LNCAP (cell line): ENCODE results near the gene NCOR2.

Source experiments
- CTCF ChIP-seq: fragments of 450-650 bp; IDR thresholded peaks from 2 replicates; pipeline ENCODE4 v1.5.1; 2017; ENCODE audit warnings: mild to moderate bottlenecking

Gene NCOR2

GRCh38 chr12:124566997-124567672 is at the start of gene NCOR2:
Gene NCOR2, minus strand, starts transcription at chr12:124567612. Its CDS starts 72,361 bp downstream, at chr12:124495251.
- TF ChIP-seq CTCF = no peak

DNA sequence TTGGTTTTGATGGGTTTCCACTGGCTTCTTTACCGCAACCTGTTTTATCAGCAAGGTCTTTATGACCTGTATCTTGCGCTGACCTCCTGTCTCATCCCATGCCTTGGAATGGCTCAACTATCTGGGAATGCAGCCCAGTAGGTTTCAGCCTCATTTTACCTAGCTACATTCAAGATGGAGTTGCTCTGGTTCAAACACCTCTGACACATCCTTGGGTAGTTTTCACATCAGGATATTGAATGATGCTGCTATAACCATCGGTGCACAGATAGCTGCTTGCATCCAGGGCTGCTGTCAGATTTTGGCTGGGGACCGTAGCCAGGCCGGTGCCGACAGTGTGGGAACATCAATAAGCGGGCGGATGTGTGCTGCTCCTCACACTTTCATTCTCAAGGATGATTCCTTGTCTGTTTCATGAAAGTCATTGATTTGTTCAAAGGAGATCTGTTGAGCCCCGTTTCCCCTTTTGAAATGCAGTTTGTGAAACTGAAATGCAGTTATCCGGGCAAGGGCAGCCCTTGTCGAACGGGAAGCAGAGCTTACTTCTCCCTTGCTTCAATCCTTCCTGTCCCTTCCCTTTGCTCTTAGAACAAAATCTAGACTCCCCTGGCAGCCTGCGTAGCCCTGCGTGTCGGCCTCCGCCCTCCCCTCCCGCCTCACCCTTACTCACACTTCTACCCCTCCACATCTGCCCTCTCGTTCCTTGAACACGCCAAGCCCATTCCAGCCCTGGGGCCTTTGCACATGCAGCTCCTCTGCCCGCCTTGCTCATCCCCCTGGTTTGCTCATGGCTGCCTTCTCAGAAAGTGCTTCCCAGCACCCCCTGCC is 49.2 kb upstream of the NCOR2 start:
- TF ChIP-seq CTCF = no peak

GRCh38 chr12:124614512-124615292 is 47.3 kb upstream of the NCOR2 start:
- TF ChIP-seq CTCF = no peak

DNA sequence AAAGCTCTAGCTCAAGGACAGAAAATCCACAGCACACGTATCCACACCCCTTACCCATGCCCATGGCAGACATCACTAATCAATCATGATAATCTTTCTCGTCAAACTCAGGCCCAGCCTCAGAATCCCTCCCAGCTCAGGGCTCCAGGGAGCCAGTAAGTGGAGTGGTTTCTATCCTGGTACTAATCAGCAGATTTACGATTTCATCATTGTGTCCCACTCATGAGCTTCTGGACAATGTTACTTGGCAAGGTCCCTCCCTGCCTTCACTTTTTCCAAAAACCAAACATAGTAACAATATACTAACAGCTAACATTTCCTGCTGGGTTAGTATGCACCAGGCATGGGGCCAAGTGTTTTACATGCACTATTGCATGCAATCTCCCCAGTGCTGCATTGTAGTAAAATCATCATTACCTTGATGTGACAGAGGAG is 45.8 kb upstream of the NCOR2 start:
- no peak for TF ChIP-seq CTCF

DNA sequence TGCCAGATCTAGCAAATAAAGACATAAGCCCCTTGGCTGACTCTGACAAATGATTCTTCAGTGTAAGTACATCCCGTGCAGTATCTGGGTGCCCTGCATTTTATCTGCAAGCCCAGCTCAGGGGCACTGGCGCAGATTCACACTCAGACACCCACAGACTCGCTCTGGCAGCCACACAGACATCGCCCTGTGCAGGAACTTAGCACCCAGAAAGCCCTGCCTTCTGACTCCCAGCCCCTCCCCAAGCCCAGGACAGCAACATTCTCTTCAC is 44.9 kb upstream of the NCOR2 start:
- TF ChIP-seq CTCF = no peak

DNA sequence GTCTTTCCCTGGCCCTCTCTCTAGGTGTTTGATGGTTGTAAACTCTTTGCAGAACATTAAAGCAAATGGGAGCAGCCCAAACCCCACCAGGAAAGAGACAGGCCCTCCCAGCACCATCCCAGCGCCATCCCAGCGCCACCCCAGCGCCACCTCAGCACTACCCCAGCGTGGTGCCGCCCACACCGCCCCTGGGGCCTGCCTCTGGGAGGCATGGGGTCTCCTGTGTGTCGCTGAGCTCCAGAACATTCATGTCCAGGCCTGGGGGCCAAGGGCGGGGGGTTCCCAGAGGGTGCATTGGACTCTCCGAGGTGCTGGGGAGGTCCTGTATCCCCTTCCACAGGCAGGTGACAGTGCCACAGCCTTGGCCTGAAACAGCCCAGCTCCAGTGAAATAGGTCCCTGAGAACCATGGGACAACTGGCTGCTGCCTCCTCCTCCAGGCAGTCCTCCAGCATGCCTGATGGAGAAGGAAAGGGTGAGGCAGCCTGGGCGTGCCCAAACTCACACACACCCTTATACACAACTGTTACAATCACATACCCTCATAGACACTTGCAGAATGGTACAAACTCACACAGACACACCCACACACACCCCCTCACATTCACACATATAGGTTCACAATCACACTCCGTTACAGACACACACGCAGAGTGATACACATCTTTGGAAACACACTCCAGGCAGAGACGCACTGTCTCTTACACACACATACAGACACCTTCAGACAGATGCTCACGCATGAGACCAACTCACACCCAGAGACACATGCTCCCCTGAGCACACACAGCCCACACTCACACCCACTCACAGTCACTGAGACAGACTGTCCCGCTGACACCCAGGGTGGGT is 44.4 kb upstream of the NCOR2 start:
- TF ChIP-seq CTCF = no peak
